HG02884 (cell line): ENCODE results near the gene KCNE3.
"Not testable (repeated sequence)": the region's sequence is repeated elsewhere in the genome, so short reads cannot be mapped to it uniquely, and the experiment has no call there.

Experiments
- ATAC-seq: cut with Tn5 transposase; IDR thresholded peaks from one replicate; pipeline ENCODE4 v1.9.1; 2021; ENCODE audit warnings: mild to moderate bottlenecking, moderate library complexity; ENCODE audit not compliant: unreplicated experiment

KCNE3 gene

GRCh38 chr11:74444173-74444826 is 23.0 kb downstream of the KCNE3 start:
- no peak for ATAC-seq

DNA sequence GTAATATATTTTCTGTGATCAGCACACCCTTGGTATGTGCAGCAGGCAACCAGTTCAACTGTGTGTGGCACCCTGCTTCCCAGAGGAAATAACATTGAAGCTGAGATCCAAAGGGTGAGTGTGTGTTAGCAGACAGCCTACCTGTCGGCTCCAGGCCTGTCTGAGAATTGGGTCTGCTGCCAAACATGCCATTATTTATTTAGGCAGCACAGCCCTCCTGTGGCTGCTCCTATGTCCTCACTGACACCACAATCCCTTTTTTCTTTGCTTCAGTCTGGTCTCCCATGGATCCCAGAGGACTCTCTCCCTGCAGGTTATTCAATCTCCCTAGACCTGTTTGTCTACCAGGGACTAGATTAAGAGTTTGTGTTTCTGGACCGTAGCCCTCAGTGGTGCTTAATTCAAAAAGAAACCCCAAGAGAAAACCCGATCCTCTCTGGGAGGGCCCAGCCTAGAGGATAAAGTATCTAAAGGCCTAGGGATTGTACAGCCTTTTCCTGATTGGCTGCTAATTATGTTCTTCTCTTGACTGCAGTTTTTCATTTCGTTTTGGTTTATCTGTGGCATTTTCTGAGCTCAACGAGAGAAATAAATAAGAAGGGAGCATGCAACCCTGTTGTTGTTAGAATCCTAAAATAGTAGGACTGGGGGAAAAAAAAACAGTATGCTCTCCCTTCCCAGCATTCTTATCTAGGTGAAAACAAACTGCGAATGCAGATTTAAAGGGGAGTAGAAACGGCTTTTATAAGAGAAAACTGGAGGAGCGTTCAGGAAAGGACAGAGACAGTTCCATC is 24.1 kb downstream of the KCNE3 start:
- ATAC-seq: no peak

DNA sequence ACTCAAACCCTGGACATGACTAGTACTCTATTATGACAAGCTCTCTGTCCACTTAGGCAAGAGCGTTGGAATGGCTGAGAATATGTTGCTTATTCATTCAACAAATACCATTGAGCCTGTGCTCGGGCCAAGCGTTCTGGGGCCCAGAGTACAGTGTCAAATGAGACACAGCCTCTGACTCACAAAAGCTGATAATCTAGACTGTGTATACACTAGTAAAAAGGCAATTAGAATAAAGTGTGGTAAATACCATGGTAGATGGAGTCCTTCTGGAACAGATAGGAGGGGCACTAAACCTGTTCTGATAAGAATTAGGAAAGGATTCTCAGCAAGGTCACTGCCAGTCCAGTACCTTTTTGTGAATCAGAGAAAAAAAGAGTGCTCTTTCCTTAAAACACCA is 24.7 kb downstream of the KCNE3 start:
- no peak for ATAC-seq

- no peak for ATAC-seq
Observed at GRCh38 chr11:74438681-74439080, 28.7 kb downstream of the KCNE3 start.

DNA sequence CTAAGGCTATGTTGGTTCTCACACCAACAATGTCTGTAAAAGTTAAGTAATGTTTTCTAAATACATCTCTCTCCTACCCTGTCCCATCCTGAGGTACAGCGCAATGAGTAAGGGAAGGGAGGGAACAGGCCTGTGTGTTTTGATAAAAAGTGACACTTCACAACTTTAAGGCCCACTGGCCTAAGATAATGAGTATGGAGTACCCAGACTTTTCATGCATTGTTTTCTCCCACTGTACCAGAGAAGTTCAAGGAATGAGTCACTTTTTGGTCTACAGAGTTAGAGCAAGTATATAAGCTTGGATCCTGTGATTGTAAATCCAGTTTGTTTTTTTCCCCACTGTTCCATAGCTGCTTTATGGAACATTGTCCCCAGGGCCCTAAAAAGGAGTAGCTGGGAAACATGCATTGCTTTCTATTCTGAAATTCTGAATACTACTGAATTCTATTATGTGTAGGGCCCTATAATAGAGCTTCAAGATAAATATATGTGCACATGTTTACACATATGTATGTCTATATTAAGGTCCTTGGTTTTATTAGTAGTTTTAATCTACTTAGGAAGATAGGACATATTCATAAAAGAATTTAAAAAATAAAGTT is 29.8 kb downstream of the KCNE3 start:
- ATAC-seq: no peak

- no peak for ATAC-seq
Observed at GRCh38 chr11:74434528-74434927, 32.8 kb downstream of the KCNE3 start.

DNA sequence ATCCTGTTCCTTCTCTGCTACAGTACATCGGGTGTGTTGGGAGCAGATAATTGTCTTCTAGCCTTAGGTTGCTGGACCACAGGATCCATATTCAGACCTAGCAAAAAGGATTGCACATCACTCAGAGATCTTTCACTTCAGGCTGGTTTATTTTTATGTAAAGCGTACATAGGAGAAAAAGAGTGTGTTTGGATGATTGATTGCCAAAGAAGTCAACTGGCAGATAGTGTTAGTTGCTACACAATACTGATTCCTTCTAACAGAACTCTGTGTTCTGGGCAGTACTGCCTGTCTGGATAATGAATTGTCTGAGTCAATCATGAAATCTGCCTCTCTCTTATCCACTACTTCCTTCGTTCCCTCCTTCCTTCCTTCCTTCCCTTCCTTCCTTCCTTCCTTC is 38.1 kb downstream of the KCNE3 start:
- ATAC-seq: no peak

- ATAC-seq: no peak
Observed at GRCh38 chr11:74427384-74427886, 39.9 kb downstream of the KCNE3 start.

DNA sequence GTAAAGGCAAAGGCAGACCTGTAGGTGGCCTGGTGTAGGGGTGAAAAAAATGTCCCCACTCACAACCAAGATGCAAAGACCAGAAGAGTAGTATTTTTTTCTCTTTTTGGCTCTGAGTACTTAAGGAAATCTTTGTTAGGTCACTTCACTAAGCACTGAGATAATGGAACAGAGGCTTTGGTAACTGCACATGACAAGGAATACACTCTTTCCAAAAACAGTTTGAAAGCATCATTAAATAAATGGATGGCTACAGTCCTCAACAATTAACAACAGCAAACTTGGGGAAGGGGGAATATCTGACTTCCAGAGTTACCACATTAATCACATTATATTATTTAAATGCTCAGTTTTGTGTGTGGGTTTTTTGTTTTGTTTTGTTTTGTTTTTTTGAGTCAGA is 42.2 kb downstream of the KCNE3 start:
- ATAC-seq: no peak

DNA sequence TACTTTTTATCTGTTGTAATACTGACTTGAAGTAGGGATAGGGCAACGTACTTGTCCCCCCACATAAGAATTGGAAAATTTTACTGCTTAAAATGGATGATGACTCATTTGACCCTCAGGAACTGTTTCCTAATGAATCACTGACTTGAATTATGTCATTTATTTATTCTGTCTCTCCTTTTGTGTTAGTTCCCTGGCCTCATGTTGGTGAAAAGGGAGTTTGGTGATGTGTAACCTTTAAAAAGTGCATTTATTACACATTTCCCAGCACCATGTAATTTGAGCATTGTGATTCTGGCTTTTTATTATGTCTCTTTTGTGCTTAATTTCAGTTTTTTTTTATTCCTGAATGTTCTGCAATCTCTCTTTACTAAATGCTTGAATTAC is 48.8 kb downstream of the KCNE3 start:
- ATAC-seq: no peak

GRCh38 chr11:74417860-74418508 is 49.4 kb downstream of the KCNE3 start:
- ATAC-seq: no peak

GRCh38 chr11:74417379-74417804 is 50.0 kb downstream of the KCNE3 start:
- ATAC-seq: no peak

GRCh38 chr11:74416974-74417373 is 50.4 kb downstream of the KCNE3 start:
- not testable (repeated sequence) for ATAC-seq

DNA sequence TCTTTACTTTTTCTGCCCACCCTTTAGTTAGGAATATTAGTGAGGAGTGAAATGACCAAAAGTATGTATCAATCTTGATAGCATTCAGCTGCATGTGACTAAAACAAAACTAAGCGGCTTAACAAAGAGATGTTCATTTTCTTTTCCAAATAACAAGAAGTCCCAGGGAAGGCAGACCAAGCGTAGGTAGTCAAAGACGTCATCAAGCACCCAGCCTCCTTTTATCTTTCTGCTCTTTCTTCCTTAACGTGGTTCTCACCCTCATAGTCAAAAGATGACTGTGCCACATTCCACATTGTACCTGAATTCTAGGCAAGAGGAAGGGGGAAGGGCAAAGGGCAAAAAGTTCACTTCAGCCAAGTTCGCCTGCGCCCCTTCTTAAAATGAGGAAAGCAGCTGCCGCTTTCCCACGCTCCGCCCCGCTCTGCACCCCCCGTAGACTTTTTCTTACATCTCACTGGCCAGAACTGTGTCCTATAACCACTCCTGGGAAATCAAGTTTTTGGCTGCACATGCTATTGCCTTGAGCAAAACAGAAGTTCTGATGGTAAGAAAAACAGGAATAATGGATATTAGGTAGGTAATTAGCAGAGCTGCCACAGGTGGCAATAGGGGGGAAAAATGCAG is 54.5 kb downstream of the KCNE3 start:
- ATAC-seq: no peak

DNA sequence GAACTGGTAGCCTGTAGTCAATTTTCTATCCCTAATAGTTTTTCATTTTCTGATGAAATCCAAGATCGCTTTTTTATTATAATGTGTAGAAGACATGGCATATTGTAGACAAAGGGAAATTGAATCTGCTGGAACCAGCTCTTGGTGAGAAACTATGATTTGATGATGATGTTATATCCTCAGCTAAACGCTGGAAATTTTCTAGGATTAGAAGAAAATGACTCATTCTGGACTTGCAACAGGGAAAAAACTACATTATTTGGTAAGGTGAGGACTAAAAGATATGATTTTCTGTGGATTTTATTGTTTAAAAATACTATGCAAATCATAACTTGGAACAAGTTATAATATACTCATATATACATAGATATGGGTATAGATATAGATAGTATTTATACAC is 55.0 kb downstream of the KCNE3 start:
- ATAC-seq: no peak

DNA sequence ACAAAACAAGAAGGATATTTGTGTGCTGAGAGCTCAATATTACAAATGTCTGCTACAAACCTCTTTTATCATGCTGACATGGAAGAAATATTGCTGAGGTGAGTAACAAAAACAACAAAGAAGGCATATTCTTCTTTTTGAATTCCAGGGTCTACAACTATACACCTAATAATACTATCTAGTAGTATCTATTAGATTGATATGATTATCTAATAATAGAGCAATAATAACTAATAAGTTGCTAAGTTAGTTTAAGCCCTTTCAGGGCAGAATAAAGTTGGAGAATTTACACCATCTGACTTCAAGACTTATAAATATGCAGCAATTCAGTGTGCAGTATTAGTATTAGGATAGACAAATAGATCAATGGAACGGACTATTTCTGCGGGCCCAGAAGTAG is 57.7 kb downstream of the KCNE3 start:
- no peak for ATAC-seq
